Effector memory CD8-positive, alpha-beta T cell (primary cell): ENCODE data around the gene ZNF366.

Experiments used
- ATAC-seq: fragments of 150-1000 bp; cut with Tn5 transposase; replicated peaks from 2 replicates; pipeline ENCODE4 v1.10.0; 2021; ENCODE audit warnings: mild to moderate bottlenecking, moderate library complexity
- DNase-seq, 3 experiments: peaks; one replicate each; pipeline ENCODE4 v3.0.0; 2021
- H3K27ac Mint-ChIP-seq, 2 donors: one replicate each; pipeline ENCODE4 v1.8.0; 2022; ENCODE audit warnings: mild to moderate bottlenecking in 2 of 2, mixed read lengths in 2 of 2, moderate library complexity in 2 of 2
- H3K27me3 Mint-ChIP-seq, 2 donors: one replicate each; pipeline ENCODE4 v1.8.0; 2022; ENCODE audit warnings: mixed read lengths in 2 of 2
- H3K36me3 Mint-ChIP-seq: one replicate; pipeline ENCODE4 v1.8.0; 2022; ENCODE audit warnings: mild to moderate bottlenecking, moderate library complexity, mixed read lengths; ENCODE audit not compliant: insufficient read depth
- H3K4me1 Mint-ChIP-seq, 2 donors: one replicate each; pipeline ENCODE4 v1.8.0; 2022; ENCODE audit warnings: low read depth in 2 of 2, mixed read lengths in 2 of 2
- H3K4me3 Mint-ChIP-seq, 2 donors: one replicate each; pipeline ENCODE4 v1.8.0; 2022; ENCODE audit warnings: mild to moderate bottlenecking in 2 of 2, mixed read lengths in 2 of 2, moderate library complexity in 2 of 2
- H3K9me3 Mint-ChIP-seq, 2 donors: one replicate each; pipeline ENCODE4 v1.8.0; 2022; ENCODE audit warnings: mixed read lengths in 2 of 2

The ZNF366 gene

GRCh38 chr5:72451741-72452505 lies 55.3 kb downstream of the ZNF366 start:
- ATAC-seq = no peak
- H3K9me3 Mint-ChIP-seq = no peaks in the 10 kb centered on the region
- H3K36me3 Mint-ChIP-seq = no peaks in the 10 kb centered on the region
- no peak overlapping the region for H3K4me3 Mint-ChIP-seq
- no peak for DNase-seq
- peaks cover 12 to 18% of the 10 kb centered on the region in 2 donors for H3K27me3 Mint-ChIP-seq
- no peaks in the 10 kb centered on the region for H3K4me1 Mint-ChIP-seq
- no peak overlapping the region for H3K27ac Mint-ChIP-seq

GRCh38 chr5:72448368-72448767 lies 58.8 kb downstream of the ZNF366 start:
- no peak overlapping the region for H3K27ac Mint-ChIP-seq
- DNase-seq = no peak
- peaks cover 2% of the 10 kb centered on the region for H3K36me3 Mint-ChIP-seq
- no peak for ATAC-seq
- H3K4me3 Mint-ChIP-seq = no peak overlapping the region
- no peaks in the 10 kb centered on the region for H3K9me3 Mint-ChIP-seq
- no peaks in the 10 kb centered on the region for H3K4me1 Mint-ChIP-seq
- H3K27me3 Mint-ChIP-seq = peaks cover 17 to 34% of the 10 kb centered on the region in 2 donors

- peaks cover 20 to 34% of the 10 kb centered on the region in 2 donors for H3K27me3 Mint-ChIP-seq
- H3K36me3 Mint-ChIP-seq = peaks cover 2% of the 10 kb centered on the region
- H3K9me3 Mint-ChIP-seq = no peaks in the 10 kb centered on the region
- DNase-seq = no peak
- H3K27ac Mint-ChIP-seq = no peak overlapping the region
- no peak overlapping the region for H3K4me3 Mint-ChIP-seq
- no peaks in the 10 kb centered on the region for H3K4me1 Mint-ChIP-seq
- no peak for ATAC-seq
Measured at GRCh38 chr5:72447751-72448150, 59.5 kb downstream of the ZNF366 start.

GRCh38 chr5:72445969-72446368 lies 61.2 kb downstream of the ZNF366 start:
- no peak overlapping the region for H3K4me3 Mint-ChIP-seq
- no peak overlapping the region for H3K27ac Mint-ChIP-seq
- DNase-seq = no peak
- H3K4me1 Mint-ChIP-seq = no peaks in the 10 kb centered on the region
- H3K9me3 Mint-ChIP-seq = no peaks in the 10 kb centered on the region
- H3K36me3 Mint-ChIP-seq = peaks cover 2% of the 10 kb centered on the region
- no peak for ATAC-seq
- peaks cover 30 to 38% of the 10 kb centered on the region in 2 donors for H3K27me3 Mint-ChIP-seq

- no peaks in the 10 kb centered on the region for H3K9me3 Mint-ChIP-seq
- peaks cover 23 to 31% of the 10 kb centered on the region in 2 donors for H3K27me3 Mint-ChIP-seq
- H3K36me3 Mint-ChIP-seq = peaks cover 2% of the 10 kb centered on the region
- no peaks in the 10 kb centered on the region for H3K4me1 Mint-ChIP-seq
- no peak overlapping the region for H3K4me3 Mint-ChIP-seq
- no peak for DNase-seq
- no peak for ATAC-seq
- H3K27ac Mint-ChIP-seq = no peak overlapping the region
Measured at GRCh38 chr5:72443883-72444282, 63.3 kb downstream of the ZNF366 start.

GRCh38 chr5:72441862-72442540 lies 65.2 kb downstream of the ZNF366 start:
- H3K36me3 Mint-ChIP-seq = peaks cover 2% of the 10 kb centered on the region
- no peaks in the 10 kb centered on the region for H3K4me1 Mint-ChIP-seq
- H3K27me3 Mint-ChIP-seq = peaks cover 25 to 36% of the 10 kb centered on the region in 2 donors
- no peak for DNase-seq
- no peaks in the 10 kb centered on the region for H3K9me3 Mint-ChIP-seq
- H3K4me3 Mint-ChIP-seq = no peak overlapping the region
- ATAC-seq = no peak
- H3K27ac Mint-ChIP-seq = no peak overlapping the region

- Mint-ChIP-seq H3K4me3 (no peak overlapping the region), H3K4me1 (no peaks in the 10 kb centered on the region), H3K27ac (no peak overlapping the region), H3K27me3 (peaks cover 25 to 42% of the 10 kb centered on the region in 2 donors), H3K36me3 (peaks cover 2% of the 10 kb centered on the region), H3K9me3 (no peaks in the 10 kb centered on the region)
- ATAC-seq (no peak), DNase-seq (no peak)
Measured at GRCh38 chr5:72441094-72441723, 66.0 kb downstream of the ZNF366 start.

- DNase-seq = no peak
- H3K9me3 Mint-ChIP-seq = no peaks in the 10 kb centered on the region
- H3K4me3 Mint-ChIP-seq = no peak overlapping the region
- H3K27ac Mint-ChIP-seq = no peak overlapping the region
- peaks cover 30 to 46% of the 10 kb centered on the region in 2 donors for H3K27me3 Mint-ChIP-seq
- H3K4me1 Mint-ChIP-seq = no peaks in the 10 kb centered on the region
- peaks cover 2% of the 10 kb centered on the region for H3K36me3 Mint-ChIP-seq
- no peak for ATAC-seq
Measured at GRCh38 chr5:72440207-72440638, 67.0 kb downstream of the ZNF366 start.

GRCh38 chr5:72439192-72439591 lies 68.0 kb downstream of the ZNF366 start:
- Mint-ChIP-seq H3K9me3 (no peaks in the 10 kb centered on the region), H3K27me3 (peaks cover 34 to 52% of the 10 kb centered on the region in 2 donors), H3K27ac (no peak overlapping the region), H3K4me3 (no peak overlapping the region), H3K4me1 (no peaks in the 10 kb centered on the region), H3K36me3 (peaks cover 2% of the 10 kb centered on the region)
- no peak for ATAC-seq
- DNase-seq = no peak

GRCh38 chr5:72438141-72438540 lies 69.1 kb downstream of the ZNF366 start:
- Mint-ChIP-seq H3K27ac (no peak overlapping the region), H3K27me3 (peaks cover 34 to 55% of the 10 kb centered on the region in 2 donors), H3K9me3 (no peaks in the 10 kb centered on the region), H3K4me1 (no peaks in the 10 kb centered on the region), H3K36me3 (no peaks in the 10 kb centered on the region), H3K4me3 (no peak overlapping the region)
- no peak for DNase-seq
- no peak for ATAC-seq

- Mint-ChIP-seq H3K4me1 (no peaks in the 10 kb centered on the region), H3K27ac (no peak overlapping the region), H3K9me3 (no peaks in the 10 kb centered on the region), H3K27me3 (peaks cover 35 to 66% of the 10 kb centered on the region in 2 donors), H3K4me3 (no peak overlapping the region), H3K36me3 (no peaks in the 10 kb centered on the region)
- DNase-seq (no peak), ATAC-seq (no peak)
Measured at GRCh38 chr5:72436796-72437471, 70.3 kb downstream of the ZNF366 start.

- Mint-ChIP-seq H3K27ac (no peak overlapping the region), H3K9me3 (no peaks in the 10 kb centered on the region)
- ATAC-seq = no peak
Measured at GRCh38 chr5:72434781-72435437, 72.3 kb downstream of the ZNF366 start.

More at GRCh38 chr5:72434781-72435437, 72.3 kb downstream of the ZNF366 start:
- H3K36me3 Mint-ChIP-seq = no peaks in the 10 kb centered on the region
- DNase-seq = no peak
- H3K4me3 Mint-ChIP-seq = no peak overlapping the region
- H3K4me1 Mint-ChIP-seq = no peaks in the 10 kb centered on the region
- peaks cover 29 to 65% of the 10 kb centered on the region in 2 donors for H3K27me3 Mint-ChIP-seq
